GM18520 (cell line): ENCODE data around the gene PRX.
"Not testable (repeated sequence)": the region's sequence is repeated elsewhere in the genome, so short reads cannot be mapped to it uniquely, and the experiment has no call there.

Source experiments
- ATAC-seq: cut with Tn5 transposase; IDR thresholded peaks from one replicate; pipeline ENCODE4 v1.9.1; 2021; ENCODE audit not compliant: unreplicated experiment

The PRX gene

DNA sequence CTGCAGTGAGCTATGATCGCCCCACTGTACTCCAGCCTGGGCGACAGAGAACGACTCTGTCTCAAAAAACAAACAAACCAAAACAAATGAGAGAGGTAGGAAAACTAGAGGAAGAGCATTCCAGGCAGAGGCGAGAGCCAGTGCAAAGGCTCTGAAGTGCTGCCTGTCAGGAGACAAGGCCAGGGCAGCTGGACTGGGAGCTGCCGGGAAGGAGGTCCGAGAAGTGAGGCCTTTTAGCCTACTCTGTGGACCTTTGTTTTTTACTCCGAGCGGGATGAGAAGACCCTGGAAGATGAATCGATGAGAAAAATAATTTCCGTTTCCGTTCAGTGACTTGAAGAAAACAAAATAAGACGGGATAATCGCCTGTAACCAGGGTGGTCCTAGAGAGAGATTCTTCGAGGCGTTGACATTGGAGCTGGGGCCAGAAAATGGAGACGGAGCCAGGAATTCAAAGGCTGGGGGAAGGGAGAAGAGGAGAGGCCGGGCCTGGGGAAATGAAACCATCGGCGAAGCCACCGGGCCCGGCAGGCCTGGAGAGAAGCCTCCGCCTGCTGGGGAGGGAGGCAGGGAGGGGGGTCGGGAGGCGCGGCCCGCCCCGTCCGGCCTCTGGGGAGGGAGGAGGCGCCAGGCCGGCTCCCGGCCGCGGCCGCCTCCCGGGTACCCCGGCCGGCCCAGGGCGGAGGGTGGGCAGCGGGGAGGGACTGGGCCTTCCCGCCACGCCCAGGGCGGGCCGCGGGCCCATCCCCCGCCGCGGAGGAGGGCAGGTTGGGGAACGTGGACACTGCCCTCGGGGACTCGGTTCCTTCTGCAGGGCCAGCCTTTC, 20.4 kb upstream of the PRX start:
- ATAC-seq, result no peak

DNA sequence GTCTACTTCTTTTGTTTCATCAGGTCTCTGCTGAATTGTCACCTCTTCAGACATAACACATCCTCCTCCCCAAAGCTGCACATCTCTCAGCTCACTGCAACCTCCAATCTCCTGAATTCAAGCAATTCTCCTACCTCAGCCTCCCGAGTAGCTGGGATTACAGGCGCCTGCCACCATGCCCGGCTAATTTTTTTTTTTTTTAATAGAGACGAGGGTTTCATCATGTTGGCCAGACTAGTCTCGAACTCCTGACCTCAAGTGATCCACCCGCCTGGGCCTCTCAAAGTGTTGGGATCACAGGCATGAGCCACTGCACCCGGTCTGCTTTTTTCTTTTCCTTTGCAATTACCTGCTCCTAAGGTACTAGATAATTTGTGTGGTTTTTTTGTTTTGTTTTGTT, 19.6 kb upstream of the PRX start:
- ATAC-seq, result not testable (repeated sequence)

DNA sequence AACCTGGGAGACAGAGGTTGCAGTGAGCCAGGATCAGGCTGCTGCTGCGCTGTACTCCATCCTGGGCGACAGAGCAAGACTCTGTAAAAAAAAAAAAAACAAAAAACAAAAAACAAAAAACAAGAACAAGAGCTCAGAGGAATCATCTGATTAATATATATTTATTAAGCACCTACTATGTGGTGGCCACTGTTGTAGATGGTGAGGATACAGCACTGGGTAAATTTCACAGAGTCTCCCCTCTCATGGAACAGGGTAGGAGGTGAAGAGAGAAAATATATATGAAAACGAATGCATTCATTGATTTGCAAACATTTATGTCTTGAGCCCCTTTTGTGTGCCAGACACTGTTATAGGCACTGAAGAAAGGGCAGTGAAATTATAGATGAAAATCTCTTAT, 18.5 kb upstream of the PRX start:
- ATAC-seq, result no peak

DNA sequence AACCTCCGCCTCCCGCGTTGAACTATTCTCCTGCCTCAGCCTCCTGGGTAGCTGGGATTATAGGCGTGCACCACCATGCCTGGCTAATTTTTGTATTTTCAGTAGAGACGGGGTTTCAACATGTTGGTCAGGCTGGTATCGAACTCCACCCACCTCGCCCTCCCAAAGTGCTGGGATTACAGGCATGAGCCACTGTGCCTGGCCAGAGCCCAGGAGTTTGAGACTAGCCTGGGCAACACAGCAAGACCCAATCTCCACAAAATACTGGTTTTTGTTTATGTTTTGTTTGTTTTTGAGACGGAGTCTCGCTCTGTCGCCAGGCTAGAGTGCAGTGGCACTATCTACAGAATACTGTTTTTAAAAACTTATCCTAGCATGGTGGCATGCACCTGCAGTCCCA, 17.1 kb upstream of the PRX start:
- ATAC-seq, result not testable (repeated sequence)

DNA sequence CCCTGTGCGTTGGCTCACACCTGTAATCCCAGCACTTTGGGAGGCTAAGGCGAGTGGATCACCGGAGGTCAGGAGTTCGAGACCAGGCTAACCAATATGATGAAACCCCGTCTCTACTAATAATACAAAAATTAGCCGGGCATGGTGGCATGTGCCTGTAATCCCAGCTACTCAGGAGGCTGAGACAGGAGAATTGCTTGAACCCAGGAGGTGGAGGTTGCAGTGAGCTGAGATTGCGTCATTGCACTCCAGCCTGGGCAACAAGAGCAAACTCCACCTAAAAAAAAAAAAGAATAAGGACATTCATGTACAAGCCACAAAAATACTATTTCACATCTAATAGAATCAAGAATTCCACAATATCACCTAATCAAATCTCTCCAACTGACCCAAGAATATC, 15.0 kb upstream of the PRX start:
- not testable (repeated sequence) for ATAC-seq

DNA sequence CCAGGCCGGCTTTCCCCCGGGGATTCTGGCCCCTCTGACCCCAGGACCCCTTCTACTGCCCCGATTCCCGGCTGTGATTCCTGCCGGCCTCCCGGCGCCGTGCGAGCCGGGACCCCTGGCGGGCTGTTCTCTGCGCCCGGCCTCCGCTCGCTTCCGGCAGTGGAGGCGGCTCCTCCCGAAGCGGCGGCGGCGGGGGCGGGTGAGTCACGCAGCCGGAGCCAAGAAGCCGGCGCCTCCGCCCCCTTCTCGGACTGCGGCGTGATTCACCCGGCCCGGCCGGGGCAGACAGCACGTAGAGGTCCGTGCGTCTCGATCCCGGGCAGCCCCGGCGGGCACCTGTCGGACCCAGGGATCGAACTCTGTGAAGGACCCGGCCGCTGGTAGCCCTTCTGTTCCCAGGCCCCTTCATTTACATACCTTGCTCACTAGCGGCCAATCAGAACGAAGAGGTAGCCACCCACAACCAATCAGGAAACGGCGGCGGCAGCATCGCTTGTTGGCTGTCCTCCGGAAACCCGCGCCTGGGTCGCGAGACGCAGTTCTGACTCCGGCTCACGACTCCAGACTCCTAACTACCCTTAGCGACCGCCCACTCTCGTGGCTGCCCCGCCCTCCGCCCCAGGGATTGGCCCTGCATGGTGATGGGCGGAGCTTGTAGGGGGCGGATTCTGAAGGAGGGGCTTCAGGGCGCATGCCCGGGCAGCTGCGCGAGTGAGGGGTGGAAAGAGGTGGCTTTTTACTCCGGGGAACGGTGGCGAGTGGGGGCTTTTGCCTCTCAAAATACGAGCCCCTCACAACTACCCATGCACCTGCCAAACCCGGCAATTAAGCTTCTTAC, 12.5 kb upstream of the PRX start, which contains the start of gene SERTAD1:
SERTAD1 (minus strand) TSS at position 543 of the 838 bp plus-strand sequence. CDS start 2,446 bp downstream, outside the sequence.
- ATAC-seq, result peak; percentile 74

DNA sequence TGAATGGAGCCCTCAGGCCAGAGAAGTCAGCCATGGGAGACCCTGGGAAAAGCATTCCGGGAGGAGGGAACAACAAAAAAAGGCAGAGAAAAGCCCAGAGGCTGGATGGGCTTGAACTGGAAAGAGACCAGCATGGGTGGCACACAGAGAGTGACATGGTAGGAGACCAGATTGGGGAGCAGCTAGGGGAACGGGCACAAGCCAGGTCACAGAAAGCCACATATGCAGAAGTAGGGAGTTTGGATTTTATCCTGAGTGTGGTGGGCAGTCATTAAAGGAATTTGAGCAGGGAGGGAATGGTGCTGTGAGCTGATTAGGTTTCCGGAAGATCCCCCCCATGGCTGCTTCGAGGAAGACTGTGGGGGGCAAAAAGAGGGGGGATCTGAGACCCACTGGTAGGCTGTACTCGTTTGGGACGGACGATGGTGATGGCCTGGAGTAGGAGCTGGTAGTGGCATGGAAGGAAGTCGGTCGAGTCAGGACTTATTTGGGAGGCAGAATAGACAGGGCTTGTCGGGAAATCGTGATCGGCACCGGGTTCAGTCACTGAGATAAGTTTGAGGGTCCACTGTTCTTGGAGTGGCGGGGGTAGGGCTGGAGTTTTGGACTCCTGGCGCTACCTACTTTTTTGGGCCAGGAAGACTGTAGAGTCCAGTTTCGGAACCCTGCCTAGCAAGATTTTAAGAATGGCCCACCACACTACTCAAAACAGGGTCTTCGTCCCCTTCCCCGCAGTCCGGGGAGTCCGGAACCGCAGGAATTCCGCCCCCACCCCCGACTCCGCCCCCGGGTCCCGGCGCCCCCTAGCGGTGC, 11.7 kb upstream of the PRX start:
- no peak for ATAC-seq

DNA sequence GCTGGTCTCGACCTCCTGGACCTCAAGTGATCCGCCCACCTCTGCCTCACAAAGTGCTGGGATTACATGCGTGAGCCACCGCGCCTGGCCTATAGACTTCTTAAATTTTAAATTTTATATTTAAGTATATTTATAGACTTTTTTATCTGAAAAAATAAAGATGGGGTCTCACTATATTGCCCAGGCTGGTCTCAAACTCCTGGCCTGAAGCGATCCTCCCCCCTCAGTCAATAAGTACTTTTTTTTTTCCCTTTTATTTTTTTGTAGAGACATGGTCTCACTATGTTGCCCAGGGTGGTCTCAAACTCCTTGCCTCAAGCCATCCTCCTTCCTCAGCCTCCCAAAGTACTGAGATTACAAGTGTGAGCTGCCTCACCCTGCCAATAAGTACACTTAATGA, 10.8 kb upstream of the PRX start:
- no peak for ATAC-seq

DNA sequence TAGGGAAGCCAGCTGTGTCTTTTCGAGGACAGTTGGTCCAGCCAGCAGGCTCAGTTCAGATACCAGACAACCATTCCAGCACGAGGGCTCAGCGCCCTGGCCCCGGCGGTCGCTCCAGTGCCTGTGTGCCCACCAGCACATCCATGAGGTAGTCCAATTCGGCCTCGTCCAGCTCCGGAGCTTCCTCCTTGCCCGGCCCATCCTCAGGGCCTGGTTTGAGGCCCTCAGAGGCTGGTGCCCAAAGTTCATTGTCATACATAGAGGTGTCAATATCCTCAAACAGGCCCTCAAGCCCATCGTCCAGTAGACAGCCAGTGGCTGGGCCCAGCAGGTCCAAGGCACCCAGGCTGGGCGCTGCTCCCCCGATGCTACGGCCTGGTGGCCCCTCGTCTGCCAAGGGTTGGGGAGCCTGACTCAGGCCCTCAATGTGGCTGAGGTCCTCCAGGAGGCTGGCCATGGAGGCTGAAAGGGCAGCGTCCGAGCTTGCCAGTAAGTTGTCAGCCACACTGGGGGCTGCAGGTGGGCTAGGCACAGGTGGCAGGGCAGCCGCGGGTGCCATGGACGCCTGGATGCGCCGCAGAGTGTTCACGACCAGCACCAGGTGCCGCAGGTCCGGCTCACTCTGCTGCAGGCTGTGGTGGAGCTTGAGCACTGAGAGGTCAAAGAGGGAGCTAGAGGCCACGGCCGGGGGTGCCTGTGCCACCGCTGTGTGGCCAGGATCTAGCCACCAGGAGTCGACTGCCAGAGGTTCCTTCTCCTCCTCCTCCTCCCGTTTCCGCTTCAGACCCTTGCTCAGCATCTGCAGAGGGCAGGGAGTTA, 9.8 kb upstream of the PRX start:
- ATAC-seq, result no peak

DNA sequence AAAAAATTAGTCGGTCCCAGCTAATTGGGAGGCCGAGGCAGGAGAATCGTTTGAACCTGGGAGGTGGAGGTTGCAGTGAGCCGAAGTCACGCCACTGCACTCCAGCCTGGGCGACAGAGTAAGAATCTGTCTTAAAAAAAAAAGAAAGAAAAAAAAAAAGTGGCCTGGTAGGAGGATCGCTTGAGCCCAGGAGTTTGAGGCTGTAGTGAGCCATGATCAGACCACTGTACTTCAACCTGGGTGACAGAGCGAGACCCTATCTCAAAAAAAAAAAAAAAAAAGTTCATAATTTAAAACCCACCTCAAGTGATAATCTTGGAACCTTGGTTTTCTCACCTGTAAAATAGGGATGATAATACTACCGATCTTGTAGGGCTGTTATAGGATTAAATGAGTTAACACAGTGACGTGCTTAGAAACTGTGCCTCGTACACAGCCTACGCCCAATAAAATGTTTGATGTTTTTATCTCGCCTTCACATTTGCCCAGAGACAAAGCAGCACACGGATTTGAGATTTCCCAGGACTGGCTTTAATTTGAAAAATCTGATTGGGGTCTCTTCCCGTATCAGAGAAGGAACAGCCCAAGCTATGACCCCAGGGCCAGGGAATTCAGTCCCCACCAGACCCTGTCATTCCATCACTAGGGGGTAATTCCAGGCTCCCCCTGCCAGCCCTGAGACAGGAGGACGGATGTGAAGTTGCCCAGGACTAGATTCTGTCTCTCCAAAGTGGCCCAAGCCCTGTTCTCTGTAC, 9.0 kb upstream of the PRX start:
- ATAC-seq, result no peak

DNA sequence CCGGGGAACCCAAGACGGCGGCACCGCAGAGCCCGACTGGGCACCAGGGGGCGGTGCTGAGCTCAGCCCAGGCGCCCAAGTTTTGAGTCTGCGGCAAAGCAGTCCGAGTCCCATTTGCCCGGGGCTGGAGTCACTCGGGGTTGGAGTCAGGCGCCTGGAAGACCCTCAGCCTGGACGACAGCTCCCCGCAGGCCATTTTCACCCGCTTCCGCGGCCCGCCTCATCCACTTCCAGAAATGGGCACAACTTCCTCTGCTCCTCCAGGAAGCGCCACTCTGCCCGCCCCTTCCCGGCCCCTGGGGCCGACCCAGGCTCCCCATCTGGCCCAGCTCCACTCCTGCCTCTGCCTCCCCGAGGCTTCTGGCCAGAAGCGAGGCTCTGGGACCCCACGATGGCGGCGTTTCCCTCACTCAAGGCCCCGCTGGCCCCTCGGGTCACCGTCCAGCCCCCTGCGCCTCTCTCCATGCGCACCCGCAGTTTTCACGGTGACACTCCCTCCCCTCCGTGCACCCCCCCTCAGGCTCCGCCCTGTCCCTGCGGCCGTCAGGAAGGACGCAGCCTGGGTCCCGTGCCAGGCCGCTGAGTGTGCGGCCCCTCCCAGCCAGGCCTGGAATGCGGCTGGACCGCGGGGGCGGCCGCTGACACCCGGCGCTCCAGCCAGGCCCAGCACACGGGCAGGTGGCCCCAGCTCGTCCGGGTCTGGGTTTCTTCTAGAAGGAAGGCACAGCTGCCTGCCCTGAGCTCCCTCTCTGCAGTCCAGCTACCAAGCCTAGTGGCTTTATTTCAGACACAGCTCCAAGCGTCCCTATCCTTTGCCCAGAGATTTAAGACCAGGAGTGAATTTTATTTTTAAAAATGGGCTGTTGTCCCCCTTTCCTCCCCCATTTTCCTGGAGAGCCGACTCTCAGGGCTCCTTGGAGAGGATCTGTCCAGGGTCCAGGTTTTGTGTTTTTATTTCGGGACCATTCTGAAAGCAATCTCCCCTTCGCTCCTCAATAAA, 7.9 kb upstream of the PRX start:
- peak; percentile 19 for ATAC-seq

DNA sequence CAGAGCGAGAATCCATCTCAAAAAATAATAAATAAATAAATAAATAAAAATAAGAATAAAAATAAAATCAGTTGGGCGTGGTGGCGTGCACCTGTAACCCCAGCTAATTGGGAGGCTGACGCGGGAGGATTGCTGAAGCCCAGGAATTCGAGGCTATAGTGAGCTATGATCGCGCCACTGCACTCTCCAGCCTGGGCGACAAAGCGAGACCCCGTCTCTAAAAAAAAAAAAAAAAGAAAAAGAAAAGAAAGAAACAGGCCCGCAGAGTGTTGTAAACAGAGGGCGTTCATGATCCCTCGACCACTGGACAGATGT, 7.2 kb upstream of the PRX start:
- no peak for ATAC-seq

DNA sequence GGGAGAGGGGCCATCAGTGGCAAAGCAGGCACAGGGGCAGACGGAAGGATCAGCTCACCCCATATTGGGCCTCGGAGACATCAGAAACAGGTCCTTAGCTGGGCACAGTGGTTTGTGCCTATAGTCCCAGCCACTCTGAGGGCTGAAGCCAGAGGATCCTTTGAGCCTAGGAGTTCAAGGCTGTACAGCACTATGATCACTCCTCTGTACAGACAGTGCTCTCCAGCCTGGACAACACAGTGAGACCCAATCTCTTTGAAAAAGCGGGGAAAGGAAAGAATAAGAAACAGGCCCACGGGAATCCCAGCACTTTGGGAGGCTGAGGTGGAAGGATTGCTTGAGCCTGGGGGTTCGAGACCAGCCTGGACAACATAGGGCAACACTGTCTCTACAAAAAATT, 6.6 kb upstream of the PRX start:
- ATAC-seq, result no peak

DNA sequence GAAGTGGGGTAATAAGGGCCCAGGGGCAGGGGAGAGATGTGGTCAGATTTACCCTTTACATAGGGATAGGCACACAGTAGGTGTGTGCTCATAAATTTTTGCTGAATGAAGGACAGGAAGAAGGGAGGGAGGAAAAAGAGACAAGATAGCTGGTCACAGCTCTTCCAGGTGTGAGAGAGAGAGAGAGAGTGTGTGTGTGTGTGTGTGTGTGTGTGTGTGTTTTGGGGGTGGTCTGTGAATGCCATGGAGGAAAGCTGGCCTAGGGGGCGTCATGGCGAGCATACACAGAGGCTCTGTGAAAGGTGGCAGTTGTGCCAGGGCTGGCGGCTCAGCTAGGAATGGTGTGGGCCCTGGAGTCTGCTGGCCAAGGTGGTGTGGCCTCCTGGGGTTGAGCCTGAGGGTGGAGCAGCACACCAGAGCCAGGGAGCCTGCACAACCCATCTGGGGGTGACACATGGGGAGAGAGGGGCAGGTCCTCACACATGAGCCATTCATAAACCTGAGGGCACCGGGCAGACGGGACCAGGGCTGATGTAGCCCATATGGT, 6.0 kb upstream of the PRX start:
- no peak for ATAC-seq

DNA sequence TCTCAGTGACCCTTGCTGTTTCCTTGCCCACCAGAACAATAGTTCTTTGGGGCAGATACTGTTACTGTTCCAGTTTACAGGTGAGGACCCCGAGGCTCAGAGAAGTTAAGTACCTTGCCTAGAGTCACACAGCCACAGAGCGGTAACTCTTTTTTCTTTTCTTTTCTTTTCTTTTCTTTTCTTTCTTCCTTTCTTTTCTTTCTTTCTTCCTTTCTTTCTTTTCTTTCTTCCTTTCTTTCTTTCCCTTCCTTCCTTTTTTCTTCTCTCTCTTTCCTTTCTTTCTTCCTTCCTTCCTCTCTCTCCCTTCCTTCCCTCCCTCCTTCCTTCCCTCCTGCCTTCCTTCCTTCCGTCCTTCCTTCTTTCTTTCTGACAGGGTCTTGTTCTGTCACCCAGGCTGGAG, 4.9 kb upstream of the PRX start:
- no peak for ATAC-seq

DNA sequence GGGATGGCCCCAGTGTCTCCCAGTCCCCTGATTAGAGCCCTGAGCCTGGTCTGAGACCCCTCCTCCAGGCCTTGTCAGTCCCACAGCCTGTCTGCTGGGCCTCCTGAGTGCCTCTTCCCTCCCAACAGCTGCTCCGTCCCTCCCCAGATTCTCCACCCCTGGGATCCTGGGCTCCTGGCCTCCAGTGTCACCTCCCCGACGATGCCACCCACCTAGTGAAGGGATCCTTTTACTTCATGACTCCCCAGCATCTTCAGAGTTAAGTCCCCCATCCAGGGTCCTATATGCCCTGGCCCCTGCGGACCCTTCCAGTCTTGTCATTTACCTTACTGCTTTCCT, 4.4 kb upstream of the PRX start:
- no peak for ATAC-seq

DNA sequence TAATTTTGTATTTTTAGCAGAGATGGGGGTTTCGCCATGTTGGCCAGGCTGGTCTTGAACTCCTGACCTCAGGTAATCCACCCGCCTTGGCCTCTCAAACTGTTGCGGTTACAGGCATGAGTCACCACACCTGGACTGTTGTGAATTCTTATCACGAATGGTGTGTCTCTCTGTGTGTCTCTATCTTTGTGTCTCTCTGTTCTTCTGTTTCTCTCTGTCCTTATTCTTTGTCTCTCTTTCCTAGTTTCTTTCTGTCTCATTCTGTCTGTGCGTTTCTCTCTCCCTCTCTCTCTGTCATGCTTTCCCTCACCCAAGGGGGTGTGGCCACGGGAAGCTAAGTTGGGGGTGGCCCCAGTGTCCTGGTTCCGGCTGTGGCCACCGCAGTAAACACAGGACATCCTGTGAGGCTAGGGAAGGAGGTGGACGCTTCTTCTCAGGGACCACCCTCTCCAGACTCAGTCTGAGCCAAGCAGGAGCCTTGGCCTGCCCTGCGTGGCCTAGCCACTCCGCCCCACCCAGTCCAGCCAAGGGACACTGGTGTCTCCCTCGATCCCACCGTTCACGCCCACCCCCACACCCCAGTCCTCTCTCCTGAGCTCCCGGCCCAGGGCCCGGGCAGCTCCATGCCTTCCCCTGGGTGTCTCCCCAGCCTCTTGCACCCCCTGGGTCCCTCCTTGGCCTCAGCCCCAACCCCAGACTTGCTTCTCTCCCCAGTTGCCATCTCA, 3.9 kb upstream of the PRX start:
- no peak for ATAC-seq

DNA sequence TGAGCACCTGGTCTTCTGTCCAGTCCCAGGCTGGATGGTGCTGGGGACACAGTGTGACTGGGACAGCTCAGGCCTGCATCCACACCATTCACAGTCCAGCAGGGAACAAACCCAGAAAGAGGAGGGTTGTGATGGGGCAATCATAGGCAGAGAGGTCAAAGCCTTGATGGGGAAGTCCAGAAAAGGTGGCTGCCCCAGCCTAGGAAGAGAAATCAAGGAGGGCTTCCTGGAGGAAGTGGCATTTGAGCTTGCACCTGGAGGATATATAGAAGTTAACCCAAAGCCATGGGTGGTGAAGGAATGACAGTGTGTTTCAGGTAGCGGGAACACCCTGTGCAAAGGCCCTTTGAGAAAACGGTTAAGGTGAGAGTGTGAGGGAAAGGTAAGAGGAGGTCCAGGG, 2.6 kb upstream of the PRX start:
- ATAC-seq, result no peak
